Bone marrow (tissue), 2 donors: ENCODE results near the gene CST1.
"Not testable (repeated sequence)": the region's sequence is repeated elsewhere in the genome, so short reads cannot be mapped to it uniquely, and the experiment has no call there.

Experiments used
- DNase-seq, 2 donors: peaks; one replicate each; lab custom pipeline; 2025; lab: John Stamatoyannopoulos, UW

The CST1 gene, protein sequence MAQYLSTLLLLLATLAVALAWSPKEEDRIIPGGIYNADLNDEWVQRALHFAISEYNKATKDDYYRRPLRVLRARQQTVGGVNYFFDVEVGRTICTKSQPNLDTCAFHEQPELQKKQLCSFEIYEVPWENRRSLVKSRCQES

DNA sequence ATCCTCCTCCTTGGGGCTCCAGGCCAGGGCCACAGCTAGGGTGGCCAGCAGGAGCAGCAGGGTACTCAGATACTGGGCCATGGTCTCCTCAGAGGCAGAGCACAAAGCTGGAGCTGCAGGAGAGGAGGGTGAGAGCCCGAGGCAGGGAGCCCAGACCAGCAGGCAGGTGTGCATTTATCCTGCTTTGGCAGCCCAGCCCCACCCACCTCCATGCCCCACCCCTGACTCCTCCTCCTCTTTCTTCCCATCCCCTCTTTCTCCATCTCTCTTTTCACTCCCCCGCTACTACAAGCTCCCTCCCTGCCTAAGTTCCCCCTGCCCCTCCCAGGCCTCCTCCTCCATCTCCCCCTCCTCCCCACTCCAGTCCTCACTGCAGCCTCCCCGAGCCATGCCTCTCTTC is at the start of gene CST1:
TSS of gene CST1 (minus strand) at position 150 of the 400 bp plus-strand sequence. CDS start at position 81, 69 bp downstream.
- not testable (repeated sequence) for DNase-seq

DNA sequence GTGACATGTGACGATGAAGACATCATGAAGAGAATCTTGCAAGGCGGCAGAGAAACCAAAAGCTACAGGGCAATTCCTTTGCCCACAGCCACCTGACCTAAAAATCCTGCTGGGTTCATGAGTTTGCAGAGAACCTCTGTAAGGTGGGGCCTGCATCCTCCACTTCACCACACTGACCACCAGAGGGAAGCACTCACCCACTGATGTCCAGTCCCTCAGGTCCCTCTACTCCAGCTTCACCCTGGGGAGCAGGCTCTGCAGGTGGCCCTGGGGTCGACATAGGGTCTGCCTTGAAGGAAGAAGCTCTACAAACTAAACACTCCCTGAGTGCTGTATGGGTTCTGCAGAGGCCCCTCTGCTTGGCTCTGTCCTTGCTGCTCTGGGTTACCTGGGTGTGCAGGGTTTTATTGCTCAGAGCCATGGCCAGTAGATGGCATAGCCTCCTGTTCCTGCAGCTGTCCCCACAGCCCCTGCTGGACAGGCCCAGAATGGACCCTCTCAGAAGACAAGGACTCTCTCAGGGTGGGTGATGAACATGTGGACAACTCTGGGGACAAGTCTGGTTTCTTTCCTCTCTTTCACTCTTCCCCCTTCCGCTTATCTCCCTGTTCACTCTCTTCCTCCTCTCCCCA is 48.6 kb upstream of the CST1 start:
- not testable (repeated sequence) for DNase-seq

DNA sequence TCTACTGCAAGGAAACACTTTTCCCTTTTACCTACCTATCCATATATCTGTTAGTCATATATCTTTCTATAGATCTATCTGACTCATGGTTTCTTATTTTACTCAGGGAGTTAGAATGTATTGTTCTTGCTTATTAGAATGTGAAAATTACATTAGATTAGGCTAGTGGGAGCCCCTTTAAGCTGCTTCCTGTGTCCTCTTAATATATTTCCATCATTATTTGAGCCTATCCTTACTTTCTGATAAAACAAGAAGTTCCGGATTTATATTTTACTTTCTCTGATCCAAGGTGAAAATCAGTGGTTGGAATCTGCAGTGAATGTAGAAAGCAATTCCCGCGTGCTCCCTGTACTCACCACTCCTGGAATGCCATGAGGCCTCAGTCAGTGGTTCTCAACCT is 44.8 kb upstream of the CST1 start:
- no peak for DNase-seq

DNA sequence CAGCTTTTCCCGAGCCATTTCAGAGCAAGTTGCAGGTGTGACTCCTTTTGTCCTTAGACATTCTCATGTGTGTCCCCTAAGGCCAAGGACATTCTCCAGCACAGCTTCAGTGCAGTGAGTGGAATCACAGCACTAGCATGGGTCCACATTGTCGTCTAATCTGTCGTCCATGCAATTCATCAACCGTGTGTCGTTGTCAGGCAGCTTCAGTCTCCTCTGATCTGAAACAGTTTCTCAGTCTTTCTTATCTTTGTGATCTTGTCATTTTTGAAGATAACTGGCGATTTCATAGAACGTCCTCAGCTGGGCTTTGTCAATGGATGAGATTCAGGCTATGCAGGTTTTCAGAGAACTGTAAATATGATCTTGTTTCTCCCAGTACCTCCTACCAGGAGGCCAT is 44.1 kb upstream of the CST1 start:
- DNase-seq, result no peak

DNA sequence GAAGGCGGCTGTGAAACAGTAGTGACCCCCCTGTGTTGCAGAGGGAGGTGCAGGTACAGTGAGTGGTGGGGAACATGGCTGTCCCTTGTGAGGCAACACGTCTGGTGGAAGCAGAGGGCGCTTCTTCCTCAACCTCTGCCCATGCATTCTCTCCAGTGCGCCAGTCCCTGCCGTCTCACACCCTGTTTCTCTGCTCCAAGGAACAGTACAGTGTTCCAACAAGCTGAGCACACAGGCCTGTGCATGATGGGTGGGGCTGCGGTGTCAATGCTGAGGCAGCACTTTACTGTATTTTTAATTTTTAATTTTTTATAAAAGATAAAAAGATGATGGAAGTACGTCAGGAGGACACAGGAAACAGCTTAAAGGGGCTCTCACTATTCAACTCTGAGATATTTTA is 43.3 kb upstream of the CST1 start:
- no peak for DNase-seq

DNA sequence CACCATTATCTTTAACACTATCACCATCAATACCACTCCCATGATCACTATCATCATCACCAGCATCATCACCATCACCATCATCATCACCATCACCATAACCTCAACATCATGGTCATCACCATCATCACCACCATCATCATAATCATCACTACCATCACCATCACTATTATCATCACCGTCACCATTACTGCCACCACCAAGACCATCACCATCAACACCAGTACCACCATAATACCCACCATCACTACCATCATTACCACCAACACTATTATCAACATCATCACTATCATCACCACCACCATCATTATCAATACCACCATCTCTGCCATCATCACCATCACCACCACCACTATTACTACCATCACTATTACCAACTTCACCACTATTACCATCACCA is 32.7 kb upstream of the CST1 start:
- no peak for DNase-seq

DNA sequence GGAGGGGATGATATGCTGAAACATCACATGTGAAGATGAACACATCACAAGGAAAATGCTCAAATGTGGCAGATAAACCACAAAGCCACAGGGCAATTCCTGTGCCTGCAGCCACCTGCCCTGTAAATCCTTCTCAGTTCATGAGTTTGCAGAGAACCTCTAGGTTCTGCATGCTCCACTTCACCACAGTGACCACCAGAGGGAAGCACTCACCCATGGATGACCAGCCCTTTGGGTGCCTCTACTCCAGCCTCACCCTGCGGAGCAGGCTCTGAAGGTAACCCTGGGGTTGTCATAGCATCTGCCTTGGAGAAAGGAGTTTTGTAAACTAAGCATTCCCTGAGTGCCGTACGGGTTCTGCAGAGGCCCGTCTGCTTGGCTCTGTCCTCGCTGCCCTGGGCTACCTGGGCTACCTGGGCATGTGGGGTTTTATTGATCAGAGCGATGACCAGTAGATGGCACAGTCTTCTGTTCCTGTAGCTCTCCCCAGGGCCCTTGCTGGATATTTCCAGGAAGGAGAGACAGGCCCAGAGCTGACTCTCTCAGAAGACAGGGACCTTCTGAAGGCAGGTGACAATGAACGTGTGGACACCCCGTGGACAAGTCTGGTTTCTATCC is 31.7 kb upstream of the CST1 start:
- DNase-seq, result no peak

DNA sequence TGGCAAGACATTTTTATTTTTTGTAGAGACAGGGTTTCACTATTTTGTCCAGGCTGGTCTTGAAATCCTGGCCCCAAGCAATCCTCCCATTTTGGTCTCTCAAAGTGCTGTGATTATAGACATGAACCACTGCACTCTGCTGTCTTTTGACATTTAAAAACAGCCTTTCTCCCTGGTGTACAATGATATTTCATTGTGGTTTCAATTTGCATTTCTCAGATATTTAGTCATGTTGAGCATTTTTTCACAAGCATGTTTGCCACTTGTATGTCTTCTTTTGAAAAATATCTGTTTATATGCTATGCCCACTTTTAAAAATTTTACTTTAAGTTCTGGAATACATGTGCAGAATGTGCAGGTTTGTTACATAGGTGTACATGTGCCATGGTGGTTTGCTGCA is 27.9 kb upstream of the CST1 start:
- DNase-seq, result not testable (repeated sequence)

DNA sequence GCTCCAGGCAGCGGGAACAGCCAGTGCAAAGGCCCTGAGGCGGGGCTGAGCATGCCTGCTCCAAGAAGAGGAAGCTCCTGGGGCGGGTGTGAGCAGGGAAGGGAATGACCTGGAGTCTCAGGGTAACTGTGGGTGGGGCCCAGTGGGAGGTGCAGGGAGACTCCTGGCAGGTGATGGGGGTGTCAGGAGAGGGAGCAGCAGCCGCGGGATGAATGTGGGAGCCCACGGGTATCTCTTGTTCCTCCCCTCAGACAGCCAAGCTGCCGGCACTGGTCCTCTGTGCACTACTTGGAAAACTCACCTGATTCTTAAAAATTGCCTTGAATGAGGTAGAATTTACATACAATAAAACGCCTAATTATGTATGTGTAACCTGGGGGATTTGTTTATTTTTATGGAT is 26.6 kb upstream of the CST1 start:
- not testable (repeated sequence) for DNase-seq

DNA sequence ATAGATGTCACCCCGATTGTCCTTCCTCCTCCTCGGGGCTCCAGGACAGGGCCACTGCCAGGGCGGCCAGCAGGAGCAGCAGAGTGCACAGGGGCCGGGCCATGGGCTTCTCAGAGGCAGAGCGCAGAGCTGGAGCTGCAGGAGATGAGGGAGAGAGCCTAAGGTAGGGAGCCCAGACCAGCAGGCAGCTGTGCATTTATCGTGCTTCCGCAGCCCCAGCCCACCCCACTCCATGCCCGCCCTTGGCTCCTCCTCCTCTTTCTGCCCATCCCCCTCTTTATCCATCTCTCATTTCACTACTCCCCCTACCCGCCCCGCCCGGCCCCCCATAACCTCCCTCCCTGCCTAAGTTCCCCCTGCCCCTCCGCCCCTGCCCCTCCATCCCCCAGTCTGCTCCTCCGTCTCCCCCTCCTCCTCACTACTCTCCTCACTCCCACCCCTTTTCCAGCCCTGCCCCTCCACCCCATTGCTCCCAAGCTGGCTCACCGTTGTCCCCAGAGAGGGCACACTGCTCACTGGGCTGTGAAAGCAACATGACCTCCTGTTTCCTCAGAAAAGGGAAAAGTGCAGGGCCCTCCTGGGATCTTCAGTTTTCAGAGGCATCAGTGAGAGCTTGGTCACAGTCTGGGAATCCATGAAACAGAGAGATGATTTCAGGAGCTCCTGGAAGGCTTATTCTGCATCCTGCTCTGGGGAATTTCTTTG is 25.5 kb upstream of the CST1 start:
- no peak for DNase-seq

DNA sequence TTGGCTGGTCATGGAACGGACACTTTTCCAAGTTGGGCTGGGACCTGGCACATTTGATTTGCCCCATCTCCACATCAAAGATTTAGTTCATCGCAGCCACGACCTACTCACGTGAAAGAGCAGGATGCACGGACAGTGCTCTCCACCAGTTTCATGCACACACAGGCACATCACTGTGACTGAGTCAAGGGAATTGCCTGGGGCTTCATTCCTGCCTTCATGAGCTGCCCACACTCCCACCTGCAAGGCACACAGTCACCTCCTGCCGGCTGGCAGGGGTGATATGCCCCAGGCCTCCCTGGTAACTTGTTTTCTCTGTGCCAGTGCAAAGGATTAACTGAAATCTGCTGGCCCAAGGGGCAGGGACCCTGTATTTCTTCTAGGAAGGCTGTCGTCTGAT is 23.3 kb upstream of the CST1 start:
- DNase-seq, result no peak

DNA sequence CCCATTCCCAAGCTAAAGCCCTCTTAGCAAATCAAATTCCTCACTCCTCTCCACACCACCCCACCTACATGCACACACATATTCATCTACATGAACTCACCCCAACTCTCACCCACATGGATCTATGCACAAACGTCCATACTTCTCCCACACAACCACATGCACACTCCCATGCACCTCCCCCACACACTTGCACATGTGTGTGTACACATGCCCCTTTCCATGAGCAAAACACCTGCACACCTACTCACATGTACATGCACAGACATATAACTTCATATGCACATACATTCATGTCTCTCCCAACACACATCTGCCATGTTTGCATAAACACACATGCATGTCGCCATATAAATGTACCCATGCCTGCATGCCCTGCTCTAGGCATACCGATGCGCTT is 22.8 kb upstream of the CST1 start:
- DNase-seq, result no peak

DNA sequence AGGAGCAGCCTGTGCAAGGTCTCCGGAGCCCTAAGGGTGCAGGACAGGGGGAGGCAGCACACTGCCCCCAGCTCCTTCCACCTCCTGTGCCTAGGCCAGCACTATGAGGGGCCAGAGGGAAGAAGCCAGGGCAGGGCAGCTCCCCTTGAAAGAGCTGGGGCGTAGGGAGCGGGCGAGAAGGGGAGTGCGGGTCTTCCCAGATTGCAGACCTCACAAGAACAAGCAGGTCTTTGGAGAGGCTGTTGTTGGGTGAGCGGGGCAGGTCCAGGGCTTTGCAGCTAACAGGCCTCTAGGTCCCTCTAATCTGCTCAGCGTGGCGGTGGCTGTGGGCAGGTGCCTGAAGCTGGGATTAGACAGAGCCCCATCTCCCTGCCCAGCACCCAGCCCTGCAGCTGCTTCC is 22.4 kb upstream of the CST1 start:
- DNase-seq, result no peak

DNA sequence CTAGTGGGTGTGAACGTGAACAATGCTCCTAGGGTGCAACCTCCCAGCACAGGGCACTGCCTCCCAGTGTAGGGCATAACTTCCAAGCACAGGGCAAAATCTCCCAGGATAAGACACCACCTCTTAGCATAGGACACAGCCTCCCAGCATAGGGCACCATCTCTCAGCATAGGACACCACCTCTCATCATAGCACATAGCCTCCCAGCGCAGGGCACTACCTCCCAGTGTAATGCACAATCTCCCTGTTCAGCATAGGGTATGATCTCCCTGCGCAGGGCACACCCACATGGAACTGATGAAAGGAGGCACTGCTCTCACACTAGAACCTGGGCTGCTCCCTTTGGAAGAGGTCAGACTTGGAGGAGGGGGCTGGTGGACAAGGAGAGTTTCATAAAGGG is 21.3 kb upstream of the CST1 start:
- DNase-seq, result no peak

DNA sequence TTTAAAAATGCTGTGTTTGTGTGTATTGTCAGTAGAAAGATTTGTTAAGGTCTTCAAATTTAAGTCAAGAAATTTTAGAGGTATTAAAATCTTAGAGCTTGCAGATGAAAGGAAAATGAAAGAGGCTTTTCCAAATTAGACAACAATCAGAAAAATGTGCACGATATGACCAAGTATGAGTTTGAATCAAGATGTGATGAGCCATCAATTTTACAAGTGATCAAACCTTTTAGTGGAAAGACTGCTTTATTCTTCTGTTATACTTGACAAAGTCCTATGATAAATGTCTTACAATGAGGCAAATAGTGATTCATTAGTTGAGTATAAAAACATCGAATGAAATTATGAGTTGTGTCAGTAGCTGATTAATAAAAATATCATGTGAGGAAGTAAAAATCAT is 19.6 kb upstream of the CST1 start:
- no peak for DNase-seq

DNA sequence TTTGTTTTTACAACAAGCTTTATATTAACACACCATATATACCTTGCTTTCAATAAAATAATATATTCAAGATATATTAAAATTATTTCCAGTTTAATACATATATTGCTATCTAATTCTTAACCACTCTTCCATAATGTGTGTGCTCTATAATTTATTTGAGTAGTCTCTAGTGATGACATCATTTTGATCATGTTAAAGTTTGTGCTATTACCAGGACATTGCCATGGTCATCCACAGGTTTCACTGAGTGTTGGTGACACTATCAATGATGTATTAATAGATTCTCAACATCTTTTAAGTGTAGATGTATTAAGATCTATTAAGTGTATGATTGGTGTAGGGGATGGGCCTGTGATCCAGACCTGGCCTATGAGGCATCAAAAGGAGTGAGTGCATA is 17.8 kb upstream of the CST1 start:
- DNase-seq, result not testable (repeated sequence)

DNA sequence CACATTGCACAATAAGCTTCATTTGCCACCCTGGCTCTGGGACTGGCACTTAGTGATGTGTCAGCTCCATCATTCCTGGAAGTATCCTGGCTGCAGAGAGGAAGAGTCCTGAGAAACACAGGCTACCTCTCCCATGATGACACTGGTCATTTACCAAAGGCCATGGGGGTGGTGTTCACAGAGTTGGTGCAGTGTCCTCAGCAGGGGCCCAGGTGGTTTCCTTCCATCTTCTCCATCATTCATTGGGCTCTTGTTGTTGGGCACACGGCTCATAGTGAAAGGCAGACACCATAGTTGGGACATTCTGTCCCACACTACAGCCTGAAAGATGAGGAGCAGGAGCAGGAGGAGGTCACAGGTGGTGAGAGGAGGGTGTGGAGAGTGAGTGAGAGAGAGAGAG is 15.8 kb upstream of the CST1 start:
- DNase-seq, result no peak

DNA sequence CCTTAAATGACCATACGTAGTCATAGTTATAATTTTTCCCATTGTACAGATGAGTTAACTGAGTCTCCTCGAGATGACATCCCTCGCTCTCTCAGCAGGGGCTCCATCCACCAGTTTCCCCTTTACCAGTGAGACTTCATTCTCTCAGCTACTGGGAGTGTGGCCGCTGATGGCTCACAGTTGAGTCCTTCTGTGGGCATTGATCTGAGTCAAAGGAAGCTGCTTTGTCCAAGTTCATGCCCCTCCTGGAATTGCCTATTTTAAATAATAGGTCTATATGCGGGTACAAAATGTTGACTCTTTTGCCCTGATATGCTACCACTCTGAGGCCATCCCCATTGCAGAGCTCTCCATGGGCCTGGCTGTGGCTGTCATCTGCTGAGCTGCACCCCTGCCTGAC is 14.8 kb upstream of the CST1 start:
- no peak for DNase-seq

DNA sequence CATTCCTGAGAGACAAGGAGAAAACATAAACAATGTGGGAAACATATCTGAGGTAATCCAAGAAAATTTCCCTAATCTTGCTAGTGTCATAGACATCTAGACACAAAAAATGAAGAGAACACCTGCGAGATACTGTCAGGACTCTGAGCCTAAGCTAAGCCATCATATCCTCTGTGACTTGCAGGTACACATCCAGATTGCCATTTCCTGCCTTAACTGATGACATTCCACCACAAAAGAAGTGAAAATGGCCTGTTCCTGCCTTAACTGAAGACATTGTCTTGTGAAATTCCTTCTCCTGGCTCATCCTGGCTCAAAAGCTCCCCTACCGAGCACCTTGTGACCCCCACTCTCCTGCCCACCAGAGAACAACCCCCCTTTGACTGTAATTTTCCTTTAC is 13.9 kb upstream of the CST1 start:
- DNase-seq, result not testable (repeated sequence)

DNA sequence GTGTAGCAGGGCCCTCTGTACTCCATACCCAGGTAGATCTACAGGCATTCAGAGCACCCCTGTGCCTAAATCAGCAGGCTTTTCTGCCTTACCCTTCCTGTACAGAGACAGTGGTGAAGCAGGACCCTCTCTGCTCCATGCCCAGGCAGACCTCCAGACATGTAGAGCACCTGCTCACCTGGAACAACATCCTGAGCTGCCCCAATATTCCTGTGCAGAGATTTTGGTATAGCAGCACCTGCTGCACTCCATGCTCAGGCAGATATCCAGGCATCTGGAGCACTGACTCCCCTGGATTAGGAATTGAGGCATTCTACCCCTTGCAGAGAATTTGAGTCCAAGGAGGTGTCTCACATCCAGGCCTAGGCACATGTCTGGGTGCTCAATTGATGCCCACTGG is 12.6 kb upstream of the CST1 start:
- no peak for DNase-seq

DNA sequence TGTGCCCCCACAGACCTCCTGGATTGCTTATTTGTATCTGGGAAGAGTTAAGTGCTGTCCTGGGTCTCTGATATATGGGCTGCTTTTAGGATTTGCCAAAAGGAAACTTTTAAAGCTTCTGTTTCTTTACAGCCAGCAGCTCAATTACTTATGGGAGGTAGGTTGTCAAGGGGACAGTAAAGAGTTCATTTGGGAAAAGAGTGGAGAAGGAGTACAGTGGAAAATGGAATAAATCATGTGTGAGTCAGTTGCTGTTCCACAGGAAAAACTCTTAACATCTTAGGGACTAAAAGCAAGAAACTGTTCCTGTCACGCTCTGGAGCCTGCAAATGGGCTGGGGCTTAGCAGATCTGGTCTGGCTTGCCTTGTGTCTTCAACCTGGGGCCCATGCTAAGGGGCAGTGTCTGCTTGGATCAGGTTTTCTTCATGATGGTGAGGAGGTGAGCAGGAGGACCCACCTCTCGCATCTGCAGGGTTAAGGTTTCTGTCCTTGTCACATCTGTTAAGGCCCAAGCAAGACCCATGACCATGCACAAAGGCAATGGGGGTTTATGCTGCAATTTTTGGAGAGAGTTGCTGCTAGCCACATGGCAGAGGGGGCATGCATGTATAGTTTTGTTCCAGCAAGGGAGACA is 8.7 kb upstream of the CST1 start:
- DNase-seq, result no peak

DNA sequence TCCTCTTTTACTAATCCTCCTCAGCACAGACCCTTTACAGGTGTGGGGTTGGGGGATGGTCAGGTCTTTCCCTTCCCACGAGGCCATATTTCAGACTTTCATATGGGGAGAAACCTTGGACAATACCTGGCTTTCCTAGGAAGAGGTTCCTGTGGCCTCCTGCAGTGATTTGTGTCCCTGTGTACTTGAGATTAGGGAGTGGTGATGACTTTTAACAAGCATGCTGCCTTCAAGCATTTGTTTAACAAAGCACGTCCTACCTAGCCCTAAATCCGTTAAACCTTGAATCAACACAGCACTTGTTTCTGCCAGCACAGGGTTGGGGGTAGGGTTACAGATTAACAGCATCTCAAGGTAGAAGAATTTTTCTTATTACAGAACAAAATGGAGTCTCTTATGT is 6.1 kb upstream of the CST1 start:
- DNase-seq, result not testable (repeated sequence)

DNA sequence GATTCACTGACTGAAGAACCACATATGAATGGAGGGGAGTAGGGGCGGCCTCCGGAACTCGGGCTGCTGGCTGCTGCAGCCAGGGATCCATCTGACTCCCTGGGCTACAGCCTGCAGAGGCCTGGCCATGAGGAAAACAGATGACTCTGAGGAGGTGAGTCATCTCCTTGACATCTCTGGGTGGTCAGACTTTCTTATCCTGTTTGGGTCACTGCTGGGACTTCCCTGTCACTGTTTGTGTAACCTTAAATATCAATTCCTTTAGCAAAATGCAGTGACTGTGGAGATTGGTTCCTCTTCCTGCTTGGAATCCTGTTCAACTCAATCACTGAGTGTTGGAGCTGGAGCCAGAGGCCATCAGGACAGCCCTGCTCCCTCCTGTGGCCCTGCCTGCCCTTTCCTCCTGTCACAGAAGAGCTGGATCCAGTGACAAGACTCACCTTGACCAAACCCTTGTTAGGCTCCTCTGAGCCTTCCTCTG is 4.4 kb upstream of the CST1 start:
- DNase-seq, result not testable (repeated sequence)
